A549 (cell line): Measurements from ENCODE around the gene CFI. TPM values are rescaled to one million over a fixed set of nuclear protein-coding genes. Genes with fewer than 3 reads are reported as not detected.

Experiments
- ATAC-seq, 2 experiments: fragments of 200-7000 bp in 1 of 2; fragments of >200 bp in 1 of 2; cut with Nextera tagmentation in 1 of 2; cut with Tn5 transposase in 1 of 2; 3 replicates each; pipeline versions ENCODE4 v1.8.0 to v1.9.1; 2018 to 2020; ENCODE audit warnings: mild to moderate bottlenecking in 1 of 2, moderate library complexity in 1 of 2
- CTCF ChIA-PET: fragments of 300-600 bp; sonication (Branson Sonifier 250); formaldehyde crosslinking; extraction: SDS; loops from one replicate; lab custom pipeline; 2021; ENCODE audit warnings: antibody characterized with exemption, inconsistent platforms; lab: Yijun Ruan, JAX
- POLR2A ChIA-PET: fragments of 350-600 bp; formaldehyde crosslinking; extraction: SDS; loops from one replicate; lab custom pipeline; 2021; ENCODE audit warnings: antibody characterized with exemption, inconsistent platforms; lab: Yijun Ruan, JAX
- DNase-seq, 2 experiments: peaks; one replicate each; pipeline versions ENCODE4 v3.0.0 to v3.0.0-alpha.2; 2011 to 2016; ENCODE audit warnings: low read depth in 1 of 2, low spot score in 1 of 2
- FAIRE-seq: peaks from 2 replicates; lab custom pipeline; 2011; peaks lifted over from hg19 to GRCh38; lab: Jason Lieb, UNC
- H3K27ac ChIP-seq, 2 experiments: fragments of >200 bp; sonication (Bioruptor Twin); formaldehyde crosslinking; 3 replicates each; pipeline ENCODE4 v1.5.1; 2016 to 2017
- H3K4me1 ChIP-seq: fragments of >200 bp; sonication (Bioruptor Twin); formaldehyde crosslinking; 3 replicates; pipeline ENCODE4 v1.6.1; 2016
- H3K4me2 ChIP-seq: fragments of >200 bp; sonication (Bioruptor Twin); formaldehyde crosslinking; 3 replicates; pipeline ENCODE4 v1.6.1; 2016
- H3K4me3 ChIP-seq: fragments of >200 bp; sonication (Bioruptor Twin); formaldehyde crosslinking; 3 replicates; pipeline ENCODE4 v1.5.1; 2016
- H3K9me3 ChIP-seq: fragments of >200 bp; sonication (Bioruptor Twin); formaldehyde crosslinking; 3 replicates; pipeline ENCODE4 v1.6.1; 2016
- ATOH8 ChIP-seq: fragments of 250-450 bp; sonication (Bioruptor Pico); IDR thresholded peaks from 2 replicates; pipeline ENCODE4 v1.5.0; 2020; ENCODE audit warnings: low read depth, mild to moderate bottlenecking, moderate library complexity
- CEBPB ChIP-seq, 2 experiments: fragments of >200 bp in 1 of 2; sonication (Bioruptor Twin) in 1 of 2; formaldehyde crosslinking in 1 of 2; IDR thresholded peaks; 2 replicates each; pipeline ENCODE4 v1.6.1; 2012 to 2016
- EHF ChIP-seq: fragments of 250-450 bp; sonication (Bioruptor Pico); IDR thresholded peaks from 2 replicates; pipeline ENCODE4 v1.5.0; 2020; ENCODE audit warnings: mild to moderate bottlenecking
- EP300 ChIP-seq, 2 experiments: fragments of >200 bp; sonication (Bioruptor Twin); formaldehyde crosslinking; IDR thresholded peaks; 2 replicates in 1 of 2; 3 replicates in 1 of 2; pipeline ENCODE4 v1.6.1; 2016 to 2017
- FOXS1 ChIP-seq: fragments of 250-450 bp; sonication (Bioruptor Pico); IDR thresholded peaks from 2 replicates; pipeline ENCODE4 v1.5.0; 2020; ENCODE audit warnings: mild to moderate bottlenecking, moderate library complexity
- GATA3 ChIP-seq: IDR thresholded peaks from 2 replicates; pipeline ENCODE4 v1.6.1; 2012; ENCODE audit warnings: borderline replicate concordance
- HES2 ChIP-seq: fragments of >200 bp; sonication (Bioruptor Twin); formaldehyde crosslinking; IDR thresholded peaks from 2 replicates; pipeline ENCODE4 v1.6.1; 2016
- HMGXB4 ChIP-seq: fragments of 250-450 bp; sonication (Bioruptor Pico); IDR thresholded peaks from 2 replicates; pipeline ENCODE4 v1.5.0; 2021; ENCODE audit warnings: mild to moderate bottlenecking, moderate library complexity, borderline replicate concordance
- HOXB13 ChIP-seq: fragments of 250-450 bp; sonication (Bioruptor Pico); IDR thresholded peaks from 2 replicates; pipeline ENCODE4 v1.5.0; 2020; ENCODE audit warnings: low read depth, mild to moderate bottlenecking, moderate library complexity
- HOXB5 ChIP-seq: fragments of 250-450 bp; sonication (Bioruptor Pico); IDR thresholded peaks from 2 replicates; pipeline ENCODE4 v1.5.0; 2020; ENCODE audit warnings: mild to moderate bottlenecking, moderate library complexity
- MAX ChIP-seq: IDR thresholded peaks from 2 replicates; pipeline ENCODE4 v1.6.1; 2012
- MYC ChIP-seq: IDR thresholded peaks from 2 replicates; pipeline ENCODE4 v1.6.1; 2012; ENCODE audit warnings: mild to moderate bottlenecking, inconsistent platforms, low read length, improper control_type of control experiment, borderline replicate concordance
- NPAS2 ChIP-seq: fragments of 250-450 bp; sonication (Bioruptor Pico); IDR thresholded peaks from 2 replicates; pipeline ENCODE4 v1.8.0; 2022; ENCODE audit warnings: mild to moderate bottlenecking, moderate library complexity, borderline replicate concordance
- PHF8 ChIP-seq: fragments of 200-600 bp; sonication (generic); IDR thresholded peaks from 2 replicates; pipeline ENCODE4 v1.6.1; 2016; ENCODE audit warnings: low read depth, mild to moderate bottlenecking, antibody characterized with exemption, moderate library complexity, borderline replicate concordance
- RAD21 ChIP-seq, 2 experiments: fragments of >200 bp in 1 of 2; sonication (Bioruptor Twin) in 1 of 2; formaldehyde crosslinking in 1 of 2; IDR thresholded peaks in 1 of 2; conservative IDR thresholded peaks in 1 of 2; 2 replicates in 1 of 2; 3 replicates in 1 of 2; pipeline ENCODE4 v1.6.1; 2012 to 2018; ENCODE audit warnings: inconsistent platforms in 1 of 2
- REST ChIP-seq: fragments of 200-600 bp; sonication (generic); IDR thresholded peaks from 2 replicates; pipeline ENCODE4 v1.6.1; 2016; ENCODE audit warnings: antibody characterized with exemption, mild to moderate bottlenecking, moderate library complexity
- RNF2 ChIP-seq: fragments of 200-600 bp; sonication (generic); IDR thresholded peaks from 2 replicates; pipeline ENCODE4 v1.6.1; 2016; ENCODE audit warnings: low read depth, mild to moderate bottlenecking, antibody characterized with exemption, moderate library complexity, borderline replicate concordance
- SMC3 ChIP-seq: fragments of >200 bp; sonication (Bioruptor Twin); formaldehyde crosslinking; IDR thresholded peaks from 3 replicates; pipeline ENCODE4 v1.6.1; 2018; ENCODE audit warnings: inconsistent platforms
- SREBF2 ChIP-seq: fragments of 450-650 bp; IDR thresholded peaks from 2 replicates; pipeline ENCODE4 v1.6.1; 2014; ENCODE audit warnings: mild to moderate bottlenecking, moderate library complexity
- TP53 ChIP-seq: fragments of 250-450 bp; sonication (Bioruptor Pico); IDR thresholded peaks from 2 replicates; pipeline ENCODE4 v1.5.0; 2021; ENCODE audit warnings: mild to moderate bottlenecking, moderate library complexity
- ZSCAN20 ChIP-seq: fragments of 250-450 bp; sonication (Bioruptor Pico); IDR thresholded peaks from 2 replicates; pipeline ENCODE4 v1.8.0; 2022; ENCODE audit warnings: mild to moderate bottlenecking, moderate library complexity
- WGBS: methylation state at CpG from one replicate; pipeline ENCODE4 v1.1.6; 2017; ENCODE audit errors: missing lambda C conversion rate; 5-methylcytosine and 5-hydroxymethylcytosine counted together
- polyA plus RNA-seq, 4 experiments: library from polyadenylated mRNA; depleted of rRNA in 3 of 4; stranded (reverse); fragments of >200 nt; fragmentation: RNase III in 1 of 4; extraction: RNeasy Plus Mini Kit Qiagen cat#74134 plus additional on column Dnase treatment in 1 of 4; gene quantifications; 2 replicates in 3 of 4; 3 replicates in 1 of 4; pipeline ENCODE4 v1.2.3, GENCODE V29; 2011 to 2017

CFI gene
- polyA plus RNA-seq, 2 of the 4 experiments (the other 2 are of a cell fraction), result 2.6 to 2.8 TPM

- no peak overlapping the region for H3K27ac ChIP-seq
- H3K9me3 ChIP-seq, result no peaks in the 10 kb centered on the region
- ChIA-PET POLR2A (no interaction called here), CTCF (no interaction called here)
- no peak overlapping the region for H3K4me2 ChIP-seq
- ATAC-seq (no peak), DNase-seq (no peak), FAIRE-seq (no peak)
- TF ChIP-seq PHF8, result no peak
- TF ChIP-seq HOXB5 (CRISPR knock-in tag), result no peak
- TF ChIP-seq HES2, result no peak
- TF ChIP-seq EP300 (IDR thresholded peaks at IDR 0.05), result no peak
- TF ChIP-seq HMGXB4, result no peak
- no peak for TF ChIP-seq MYC
- no peak for TF ChIP-seq MAX
- H3K4me1 ChIP-seq, result peaks cover 2% of the 10 kb centered on the region; the same call in 2 of the 3 replicates
- 93% methylated on average over 2 of the region's 2 CpGs for WGBS
- H3K4me3 ChIP-seq, result no peak overlapping the region
These were observed 78.7 kb downstream of the CFI start for GRCh38 chr4:109723110-109723509.

GRCh38 chr4:109722357-109722756, 79.4 kb downstream of the CFI start:
- Histone ChIP-seq H3K4me1 (no peaks in the 10 kb centered on the region), H3K27ac (no peak overlapping the region), H3K4me2 (no peak overlapping the region), H3K4me3 (no peak overlapping the region), H3K9me3 (no peaks in the 10 kb centered on the region)
- no peak for FAIRE-seq
- TF ChIP-seq NPAS2 (CRISPR knock-in tag) (no peak), GATA3 (no peak), ATOH8 (no peak), TP53 (CRISPR knock-in tag) (no peak), EHF (CRISPR knock-in tag) (no peak), RNF2 (no peak), CEBPB (IDR thresholded peaks at IDR 0.05) (no peak), HOXB13 (CRISPR knock-in tag) (no peak), EP300 (IDR thresholded peaks at IDR 0.05) (no peak), FOXS1 (CRISPR knock-in tag) (no peak), RAD21 (conservative IDR thresholded peaks at IDR 0.05 in 1 of 2, IDR thresholded peaks at IDR 0.05 in 1 of 2) (no peak), HES2 (no peak), ZSCAN20 (CRISPR knock-in tag) (no peak), SMC3 (no peak), REST (no peak), SREBF2 (no peak)
- DNase-seq, result no peak
- ChIA-PET POLR2A (no interaction called here), CTCF (no interaction called here)
- ATAC-seq, result no peak
